Stomach (tissue), 9 donors: Measurements from ENCODE around the gene SECISBP2. TPM values are rescaled to one million over a fixed set of nuclear protein-coding genes. Genes with fewer than 3 reads are reported as not detected.
"Not testable (repeated sequence)": the region's sequence is repeated elsewhere in the genome, so short reads cannot be mapped to it uniquely, and the experiment has no call there.

Experiments used
- DNase-seq, 2 donors: peaks; one replicate each; pipeline versions ENCODE4 v3.0.0 to v3.0.0-alpha.2; 2013 to 2019
- H3K27ac ChIP-seq, 5 donors: fragments of 200-600 bp in 4 of 5; sonication (generic) in 4 of 5; one replicate each; pipeline ENCODE4 v1.5.1; 2013 to 2019; ENCODE audit warnings: mild to moderate bottlenecking in 1 of 5, moderate library complexity in 1 of 5
- H3K27me3 ChIP-seq, 3 donors: fragments of 200-600 bp; sonication (generic); one replicate each; pipeline ENCODE4 v1.5.1; 2017 to 2019; ENCODE audit warnings: mixed run types in 1 of 3
- H3K36me3 ChIP-seq, 4 donors: fragments of 200-600 bp; sonication (generic); 1 replicate in 3 of 4; 2 replicates in 1 of 4; pipeline ENCODE4 v1.5.1; 2016 to 2019
- H3K4me1 ChIP-seq, 4 donors: fragments of 200-600 bp; sonication (generic); one replicate each; pipeline ENCODE4 v1.5.1; 2016 to 2019
- H3K4me3 ChIP-seq, 4 donors: fragments of 200-600 bp; sonication (generic) in 3 of 4; one replicate each; pipeline ENCODE4 v1.5.1; 2016 to 2019; ENCODE audit warnings: mild to moderate bottlenecking in 1 of 4
- H3K9me3 ChIP-seq, 4 donors: fragments of 200-600 bp; sonication (generic); one replicate each; pipeline ENCODE4 v1.5.1; 2016 to 2019
- CTCF ChIP-seq, 7 experiments: fragments of 450-650 bp in 4 of 7; fragments of 200-600 bp in 3 of 7; sonication (generic) in 3 of 7; IDR thresholded peaks; one replicate each; pipeline ENCODE4 v1.5.1; 2016 to 2019; ENCODE audit warnings: antibody characterized with exemption in 7 of 7, control low read depth in 2 of 7, mild to moderate bottlenecking in 1 of 7
- EP300 ChIP-seq: sonication (generic); formaldehyde crosslinking; IDR thresholded peaks from one replicate; pipeline ENCODE4 v1.6.1; 2017; ENCODE audit warnings: antibody characterized with exemption
- POLR2A ChIP-seq, 4 donors: fragments of 450-650 bp; IDR thresholded peaks; one replicate each; pipeline ENCODE4 v1.6.1; 2016; ENCODE audit warnings: antibody characterized with exemption in 4 of 4, control low read depth in 2 of 4, mild to moderate bottlenecking in 1 of 4, moderate library complexity in 1 of 4
- POLR2AphosphoS5 ChIP-seq, 3 donors: sonication (generic); formaldehyde crosslinking; IDR thresholded peaks; one replicate each; pipeline ENCODE4 v1.6.1; 2016; ENCODE audit warnings: antibody characterized with exemption in 3 of 3
- WGBS, 5 donors: extraction: QIAGEN DNeasy Blood & Tissue Kit in 3 of 5; methylation state at CpG; one replicate each; pipeline versions ENCODE4 v1.1.5 to v1.1.7; 2013 to 2018; 5-methylcytosine and 5-hydroxymethylcytosine counted together
- intact Hi-C: fragments of 100-400 bp; cut with DNase I; formaldehyde crosslinking; loops from one replicate; pipeline ENCODE4 v1.15.1; 2023; ENCODE audit warnings: low total_unique reads
- polyA plus RNA-seq, 3 donors: library from polyadenylated mRNA; stranded (reverse); fragments of 200-250 nt; gene quantifications; one replicate each; pipeline ENCODE4 v1.2.3, GENCODE V29; 2013
- total RNA-seq, 5 donors: library from RNA; depleted of rRNA; stranded (reverse); fragments of >200 nt; gene quantifications; one replicate each; pipeline versions ENCODE4 v1.1.0 to v1.2.3, GENCODE V29; 2014 to 2016
- donor health status: healthy with polysubstance abuse.
- donor health status: Bipolar disorder and iron deficiency.
- donor health status: healthy.

SECISBP2 gene
- total and polyA plus RNA-seq, 8 donors = 18.1 to 136 (median 70.3) TPM

GRCh38 chr9:89367726-89368437 is 49.6 kb downstream of the SECISBP2 start:
- H3K36me3 ChIP-seq = peaks cover 0 to 15% (median 9%) of the 10 kb centered on the region in 4 donors
- no peak for TF ChIP-seq POLR2AphosphoS5 (IDR thresholded peaks at IDR 0.05)
- TF ChIP-seq POLR2A (IDR thresholded peaks at IDR 0.05) = no peak
- TF ChIP-seq EP300 = no peak
- TF ChIP-seq CTCF (IDR thresholded peaks at IDR 0.05) = no peak
- WGBS, 5 donors = 88 to 92% (median 90%) methylated on average over 7 to 14 of the region's 14 CpGs
- intact Hi-C loops = no loop called here
- no peak overlapping the region for H3K4me3 ChIP-seq
- H3K4me1 ChIP-seq = no peaks in the 10 kb centered on the region
- H3K27ac ChIP-seq = no peak overlapping the region
- no peaks in the 10 kb centered on the region for H3K27me3 ChIP-seq
- H3K9me3 ChIP-seq = no peaks in the 10 kb centered on the region
- DNase-seq = no peak

- no peaks in the 10 kb centered on the region for H3K4me1 ChIP-seq
- H3K27me3 ChIP-seq = no peaks in the 10 kb centered on the region
- H3K36me3 ChIP-seq = peaks cover 0 to 9% (median 3%) of the 10 kb centered on the region in 4 donors
- no peak overlapping the region for H3K4me3 ChIP-seq
- intact Hi-C loops = no loop called here
- no peak for DNase-seq
- H3K27ac ChIP-seq = no peak overlapping the region
- H3K9me3 ChIP-seq = no peaks in the 10 kb centered on the region
- WGBS, 5 donors = 79 to 91% (median 90%) methylated on average over 7 of the region's 7 CpGs
- TF ChIP-seq POLR2A (IDR thresholded peaks at IDR 0.05) (no peak), POLR2AphosphoS5 (IDR thresholded peaks at IDR 0.05) (no peak), CTCF (IDR thresholded peaks at IDR 0.05) (no peak), EP300 (no peak)
Observed at GRCh38 chr9:89368550-89368949, 50.2 kb downstream of the SECISBP2 start.

GRCh38 chr9:89368978-89369377 is 50.7 kb downstream of the SECISBP2 start:
- intact Hi-C loops = no loop called here
- Histone ChIP-seq H3K27me3 (no peaks in the 10 kb centered on the region), H3K9me3 (no peaks in the 10 kb centered on the region), H3K4me1 (no peaks in the 10 kb centered on the region), H3K4me3 (no peak overlapping the region), H3K27ac (no peak overlapping the region), H3K36me3 (peaks cover 0 to 4% (median 1%) of the 10 kb centered on the region in 4 donors)
- DNase-seq = no peak
- 78 to 100% (median 82%) methylated on average over 2 to 8 of the region's 8 CpGs for WGBS, 5 donors
- TF ChIP-seq EP300 = no peak
- TF ChIP-seq CTCF (IDR thresholded peaks at IDR 0.05) = no peak
- no peak for TF ChIP-seq POLR2AphosphoS5 (IDR thresholded peaks at IDR 0.05)
- TF ChIP-seq POLR2A (IDR thresholded peaks at IDR 0.05) = no peak

- Histone ChIP-seq H3K36me3 (no peaks in the 10 kb centered on the region), H3K9me3 (no peaks in the 10 kb centered on the region), H3K27ac (no peak overlapping the region), H3K4me3 (no peak overlapping the region), H3K4me1 (peaks cover 0 to 8% (median 0%) of the 10 kb centered on the region in 4 donors), H3K27me3 (no peaks in the 10 kb centered on the region)
- TF ChIP-seq POLR2AphosphoS5 (IDR thresholded peaks at IDR 0.05) = no peak
- TF ChIP-seq POLR2A (IDR thresholded peaks at IDR 0.05) = no peak
- TF ChIP-seq EP300 = no peak
- WGBS, 5 donors = 87 to 94% (median 92%) methylated on average over 6 of the region's 6 CpGs
- no peak for DNase-seq
- intact Hi-C loops = no loop called here
Observed at GRCh38 chr9:89370593-89370992, 52.3 kb downstream of the SECISBP2 start.

- WGBS, 5 donors = 52 to 70% (median 60%) methylated on average over 1 to 5 of the region's 5 CpGs
- H3K36me3 ChIP-seq, DNase-seq, H3K27me3 ChIP-seq, intact Hi-C loops, H3K27ac ChIP-seq, H3K9me3 ChIP-seq, H3K4me3 ChIP-seq: not testable (repeated sequence)
- H3K4me1 ChIP-seq = peaks cover 0 to 11% (median 0%) of the 10 kb centered on the region in 4 donors
Observed at GRCh38 chr9:89371791-89372190, 53.5 kb downstream of the SECISBP2 start.
